H4 (cell line): ENCODE results near the gene UTS2R. TPM values are rescaled to one million over a fixed set of nuclear protein-coding genes. Genes with fewer than 3 reads are reported as not detected.
"Not testable (repeated sequence)": the region's sequence is repeated elsewhere in the genome, so short reads cannot be mapped to it uniquely, and the experiment has no call there.

Experiments used
- DNase-seq: peaks from one replicate; pipeline ENCODE4 v3.0.0-alpha.2; 2015; ENCODE audit warnings: low spot score
- total RNA-seq: library from RNA; depleted of rRNA; stranded (reverse); fragments of >200 nt; shearing (Covaris generic); gene quantifications from 2 replicates; pipeline ENCODE4 v1.2.3, GENCODE V29; 2014

The UTS2R gene
- total RNA-seq, 1 experiment from 2014 or later = not detected

- DNase-seq = no peak
These were observed 16.7 kb upstream of the UTS2R start for GRCh38 chr17:82354804-82355308.

GRCh38 chr17:82355770-82356427, 15.7 kb upstream of the UTS2R start:
- DNase-seq = no peak

DNA sequence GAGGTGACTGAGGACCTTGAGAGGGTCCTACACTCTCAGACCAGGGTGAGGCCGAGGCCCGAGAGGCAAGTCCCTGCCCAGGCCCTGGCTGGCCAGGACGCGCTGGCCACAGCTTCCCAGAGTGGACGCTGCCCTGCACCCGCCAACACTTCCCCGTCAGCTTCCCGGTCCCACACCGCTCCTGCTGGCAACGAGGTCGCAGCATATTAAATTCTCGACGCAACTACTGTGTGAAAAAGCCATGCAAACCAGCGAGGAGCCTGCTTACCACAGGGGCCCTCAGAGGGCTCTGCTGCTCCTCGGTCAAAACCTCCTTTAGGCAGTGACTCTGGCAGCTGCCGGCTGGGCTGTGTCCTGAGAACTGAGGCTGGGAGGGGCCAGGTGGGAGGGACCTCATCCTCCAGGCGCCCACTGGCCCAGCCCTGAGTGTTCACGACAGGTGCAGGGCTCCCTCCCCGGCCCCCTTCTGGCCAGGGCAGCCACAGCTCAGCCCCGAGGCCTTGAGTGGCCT, 14.7 kb upstream of the UTS2R start:
- no peak for DNase-seq

- no peak for DNase-seq
These were observed 14.2 kb upstream of the UTS2R start for GRCh38 chr17:82357394-82357793.

DNA sequence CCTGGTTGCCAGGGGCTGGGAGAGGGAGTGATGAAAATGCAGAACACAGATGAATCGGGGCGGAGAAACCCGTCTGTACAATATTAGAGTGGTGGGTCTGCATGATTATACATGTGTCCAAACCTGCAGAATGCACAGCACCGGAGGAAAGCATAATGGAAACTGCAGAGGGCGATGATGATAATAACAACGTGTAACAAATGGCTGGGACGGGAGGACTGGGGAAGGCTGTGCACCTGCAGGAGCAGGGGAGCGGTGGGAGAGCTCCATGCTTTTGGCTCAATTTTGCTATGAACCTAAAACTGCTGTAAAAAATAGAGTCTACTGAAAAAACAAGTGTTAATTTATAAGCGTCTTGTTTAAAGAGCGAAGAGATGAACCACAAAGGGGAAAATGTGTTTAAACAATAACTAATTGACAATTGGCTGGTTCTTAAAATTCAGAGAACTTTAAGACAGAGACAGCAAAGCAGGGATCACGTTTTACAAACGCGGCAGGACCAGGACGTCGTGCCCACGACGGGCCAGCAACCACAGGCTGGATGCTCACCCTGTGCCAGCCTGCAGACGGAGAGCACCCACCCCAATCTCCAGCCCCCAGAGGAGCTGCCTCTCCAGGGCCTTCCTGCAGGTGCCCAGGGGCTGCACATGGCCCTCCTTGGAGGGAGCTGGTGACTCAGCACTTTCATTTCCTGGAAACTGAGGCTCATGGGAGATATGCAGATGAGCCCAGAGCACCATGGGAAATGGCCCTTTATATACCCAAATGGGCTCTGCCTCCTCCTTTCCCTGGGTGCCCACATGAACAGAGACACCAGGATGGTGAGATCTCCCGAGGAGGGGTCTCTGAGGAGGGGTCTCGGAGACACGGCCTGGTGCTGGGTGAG, 12.9 kb upstream of the UTS2R start, which contains the start of gene TEX19:
TSS of gene TEX19 (plus strand) at position 783 of the 886 bp plus-strand sequence. CDS start 2,904 bp downstream, outside the sequence.
- no peak for DNase-seq

DNA sequence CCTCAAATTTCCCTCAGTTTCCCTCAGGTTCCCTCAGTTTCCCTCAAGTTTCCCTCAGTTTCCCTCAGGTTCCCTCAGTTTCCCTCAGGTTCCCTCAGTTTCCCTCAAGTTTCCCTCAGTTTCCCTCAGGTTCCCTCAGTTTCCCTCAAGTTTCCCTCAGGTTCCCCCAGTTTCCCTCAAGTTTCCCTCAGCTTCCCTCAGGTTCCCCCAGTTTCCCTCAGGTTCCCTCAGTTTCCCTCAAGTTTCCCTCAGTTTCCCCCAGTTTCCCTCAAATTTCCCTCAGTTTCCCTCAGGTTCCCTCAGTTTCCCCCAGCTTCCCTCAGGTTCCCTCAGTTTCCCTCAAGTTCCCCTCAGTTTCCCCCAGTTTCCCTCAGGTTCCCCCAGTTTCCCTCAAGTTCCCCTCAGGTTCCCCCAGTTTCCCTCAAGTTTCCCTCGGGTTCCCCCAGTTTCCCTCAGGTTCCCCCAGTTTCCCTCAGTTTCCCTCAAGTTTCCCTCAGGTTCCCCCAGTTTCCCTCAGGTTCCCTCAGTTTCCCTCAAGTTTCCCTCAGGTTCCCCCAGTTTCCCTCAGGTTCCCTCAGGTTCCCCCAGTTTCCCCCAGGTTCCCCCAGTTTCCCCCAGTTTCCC, 12.0 kb upstream of the UTS2R start:
- not testable (repeated sequence) for DNase-seq

- no peak for DNase-seq
These were observed 9.5 kb upstream of the UTS2R start for GRCh38 chr17:82361885-82362633.

DNA sequence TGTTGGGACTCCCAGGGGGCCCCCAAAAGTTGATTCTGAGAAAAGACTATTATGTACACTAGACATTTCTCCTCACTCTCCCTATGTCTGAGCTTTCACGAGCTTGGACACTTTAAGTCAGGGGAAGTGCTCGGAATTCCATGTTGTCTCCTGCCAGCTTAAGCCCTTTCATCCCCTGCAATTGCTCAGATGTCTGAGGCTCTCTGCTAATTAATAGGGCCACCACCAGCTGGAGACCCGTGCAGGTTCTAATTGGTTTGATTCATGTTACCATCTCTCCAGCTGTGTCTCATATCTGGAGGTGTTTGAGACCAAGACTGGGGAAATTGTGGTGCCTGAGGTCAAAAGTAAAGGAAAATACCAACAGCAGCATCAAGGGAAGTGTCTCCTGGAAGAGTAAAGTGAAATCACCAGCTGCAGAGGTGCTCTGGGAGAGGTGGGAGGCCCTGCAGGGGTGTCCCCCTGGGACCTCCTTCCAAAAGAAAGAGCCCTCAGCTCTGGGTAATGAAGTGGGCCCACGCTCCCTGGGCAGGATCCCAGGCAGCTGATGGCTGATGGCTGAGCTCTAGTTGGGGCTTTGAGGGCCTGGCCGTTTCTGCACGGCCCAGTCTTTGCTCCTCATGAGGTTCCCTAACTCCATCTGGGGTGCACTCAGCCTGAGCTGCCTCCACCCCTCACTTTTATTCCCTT, 5.8 kb upstream of the UTS2R start:
- DNase-seq = no peak

DNA sequence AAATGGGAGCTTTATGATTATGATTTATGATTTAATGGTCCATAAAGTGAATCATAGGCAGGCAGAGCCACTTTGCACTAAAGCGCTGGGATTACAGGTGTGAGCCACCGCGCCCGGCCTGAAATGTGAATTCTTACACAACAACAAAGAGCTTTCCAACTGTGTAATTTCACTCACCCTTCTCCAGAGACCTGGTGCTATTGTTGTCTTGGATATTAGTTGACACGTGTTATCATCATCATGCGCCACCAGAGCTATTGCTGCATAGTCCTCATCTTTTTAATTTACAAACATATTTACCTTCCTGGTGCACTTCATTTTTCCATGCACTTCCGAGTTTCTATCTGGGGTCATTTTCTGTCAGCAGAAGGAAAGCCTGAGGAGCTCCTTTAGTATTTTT, 4.8 kb upstream of the UTS2R start:
- DNase-seq = no peak

GRCh38 chr17:82367724-82368524, 3.6 kb upstream of the UTS2R start:
- peak; percentile 50 for DNase-seq

GRCh38 chr17:82369211-82369610, 2.4 kb upstream of the UTS2R start:
- DNase-seq = no peak

DNA sequence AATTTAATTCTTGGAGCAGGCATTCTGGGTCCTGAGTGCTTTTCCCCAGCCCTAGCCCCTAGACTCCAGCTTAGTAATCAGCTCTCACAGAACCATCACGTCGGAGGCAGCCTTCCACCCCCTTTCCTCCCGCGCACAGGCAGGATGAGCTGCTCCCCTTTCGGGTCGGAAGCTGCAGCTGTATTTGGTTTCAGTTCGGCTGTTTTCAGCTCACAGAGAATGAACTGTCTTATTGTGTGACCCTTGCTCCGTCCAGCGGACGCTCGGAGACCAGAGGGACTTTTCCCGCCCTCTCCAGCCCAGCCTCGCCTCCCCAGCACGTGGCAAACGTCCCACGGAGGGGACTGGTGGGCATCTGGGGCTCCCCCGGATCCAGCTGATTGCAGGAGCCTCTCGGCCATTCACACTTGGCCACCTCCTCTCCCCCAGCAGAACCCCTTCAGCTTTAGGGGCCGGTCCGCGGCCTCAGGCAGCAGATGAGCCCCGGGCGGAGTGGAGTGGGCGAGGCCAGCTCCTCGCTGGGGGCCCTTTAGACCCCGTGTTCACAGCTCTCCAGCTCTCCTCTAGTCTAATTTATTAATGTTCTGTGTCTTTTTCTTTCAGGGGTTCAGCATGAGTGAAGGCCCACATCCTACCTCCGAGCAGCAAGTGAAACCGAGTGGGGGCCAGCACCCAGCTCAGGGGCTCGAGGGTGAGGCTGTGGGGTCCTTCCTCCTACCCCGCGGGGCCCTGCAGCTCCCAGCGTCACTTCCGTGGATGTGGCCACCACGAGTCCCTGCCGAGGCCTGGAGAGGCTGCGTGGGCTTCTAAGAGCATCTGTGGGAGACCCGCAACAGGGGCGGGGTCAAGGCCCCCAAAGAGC, 863 bp upstream of the UTS2R start:
- DNase-seq = no peak

DNA sequence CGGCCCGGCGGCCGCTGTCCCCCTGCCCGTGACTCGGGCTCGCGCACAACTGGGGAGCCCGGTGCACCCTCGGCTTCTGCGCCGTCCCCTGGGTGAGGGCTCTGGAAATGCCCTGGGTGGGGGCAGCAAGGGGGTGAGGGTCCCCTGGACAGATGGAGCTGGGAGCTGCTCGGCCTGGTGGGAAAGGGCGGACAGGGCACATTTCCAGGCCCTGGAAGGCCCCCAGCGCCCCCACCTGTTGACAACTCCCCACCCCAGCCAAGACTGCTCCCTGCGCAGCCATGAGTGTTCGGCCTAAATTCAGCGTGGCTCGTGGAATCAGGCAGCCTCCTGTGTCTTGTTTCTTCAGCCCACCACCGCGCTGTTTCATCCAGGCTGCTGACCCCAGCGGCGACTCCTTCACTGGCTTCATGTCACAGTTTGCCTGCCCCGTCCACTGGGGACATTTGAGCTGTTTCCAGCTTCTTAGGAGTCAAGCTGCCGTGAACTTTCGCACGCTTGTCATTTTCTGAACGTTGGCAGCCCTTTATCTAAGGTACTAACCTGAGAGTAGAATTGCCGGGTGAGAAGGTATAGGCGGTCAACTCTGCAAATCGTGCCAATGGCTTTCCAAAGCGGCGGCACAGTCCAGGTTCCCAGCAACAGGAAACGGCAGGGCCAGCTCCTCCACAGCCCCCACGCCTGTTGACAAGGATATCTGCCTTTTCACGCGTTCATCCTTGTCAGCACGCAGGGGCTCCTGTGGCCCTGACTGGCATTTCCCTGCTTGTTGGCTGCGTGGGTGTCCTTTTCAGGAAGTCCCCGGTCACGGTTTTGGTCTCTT, 895 bp downstream of the UTS2R start:
- no peak for DNase-seq

DNA sequence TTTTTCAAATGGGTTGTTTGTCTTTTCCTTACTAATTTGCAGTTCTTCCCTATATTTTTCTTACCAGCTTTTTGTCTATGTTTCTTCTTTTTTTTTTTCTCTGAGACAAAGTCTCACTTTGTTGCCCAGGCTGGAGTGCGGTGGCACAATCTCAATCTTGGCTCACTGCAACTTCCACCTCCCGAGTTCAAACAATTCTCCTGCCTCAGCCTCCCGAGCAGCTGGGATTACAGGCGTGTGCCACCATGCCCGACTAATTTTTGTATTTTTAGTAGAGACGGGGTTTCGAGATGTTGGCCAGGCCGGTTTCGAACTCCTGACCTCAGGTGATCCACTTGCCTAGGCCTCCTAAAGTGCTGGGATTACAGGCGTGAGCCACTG, 1.5 kb downstream of the UTS2R start:
- not testable (repeated sequence) for DNase-seq

DNA sequence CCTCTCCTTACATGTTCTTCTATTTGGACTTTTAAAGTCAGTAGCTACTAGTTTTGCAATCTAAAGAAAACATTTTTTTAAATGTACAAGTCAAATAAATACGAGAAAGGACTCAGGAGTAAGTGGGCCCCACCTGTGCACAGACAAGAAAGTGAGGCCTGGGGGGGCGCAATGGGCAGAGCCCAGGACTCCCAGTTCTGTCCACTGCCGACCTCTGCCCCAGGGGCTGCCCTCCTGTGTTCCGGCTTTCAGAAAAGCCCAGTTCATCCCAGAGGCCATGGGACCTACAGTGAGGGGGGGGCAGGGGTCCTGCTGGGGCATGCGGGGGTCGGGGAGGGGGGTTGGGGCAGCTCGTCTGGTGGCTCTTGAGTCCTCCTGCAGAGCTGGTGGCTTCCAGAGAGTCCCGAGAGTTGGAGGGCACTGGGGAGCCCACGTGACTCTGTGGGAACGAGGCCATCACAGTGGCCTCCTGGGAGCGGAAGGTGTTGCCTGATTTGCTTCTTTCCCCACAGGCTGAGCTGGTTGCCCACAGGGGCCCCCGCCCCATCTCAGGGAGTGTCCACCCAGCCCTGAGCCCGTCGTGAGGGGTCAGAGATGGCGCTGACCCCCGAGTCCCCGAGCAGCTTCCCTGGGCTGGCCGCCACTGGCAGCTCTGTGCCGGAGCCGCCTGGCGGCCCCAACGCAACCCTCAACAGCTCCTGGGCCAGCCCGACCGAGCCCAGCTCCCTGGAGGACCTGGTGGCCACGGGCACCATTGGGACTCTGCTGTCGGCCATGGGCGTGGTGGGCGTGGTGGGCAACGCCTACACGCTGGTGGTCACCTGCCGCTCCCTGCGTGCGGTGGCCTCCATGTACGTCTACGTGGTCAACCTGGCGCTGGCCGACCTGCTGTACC, 2.4 kb downstream of the UTS2R start:
- DNase-seq = no peak

- DNase-seq = no peak
These were observed 3.2 kb downstream of the UTS2R start for GRCh38 chr17:82374626-82375331.
